IMR-90 (cell line): Measurements from ENCODE around the gene DCP1A. TPM values are rescaled to one million over a fixed set of nuclear protein-coding genes. Genes with fewer than 3 reads are reported as not detected.

Source experiments
- ATAC-seq: fragments of 200-7000 bp; cut with Tn5 transposase; 2 replicates; pipeline ENCODE4 v1.9.1; 2020; ENCODE audit warnings: low read depth, mild to moderate bottlenecking, moderate library complexity
- BruUV-seq: library from RNA; stranded (reverse); fragments of 400-500 nt; replicated peaks from 2 replicates; lab custom pipeline; 2021; lab: Mats Ljungman, UMichigan
- CTCF ChIA-PET: fragments of 300-600 bp; formaldehyde crosslinking; extraction: SDS; loops from one replicate; lab custom pipeline; 2021; ENCODE audit warnings: antibody characterized with exemption; lab: Yijun Ruan, JAX
- POLR2A ChIA-PET: fragments of 300-600 bp; sonication (Branson Sonifier 250); formaldehyde crosslinking; loops from one replicate; lab custom pipeline; 2022; ENCODE audit warnings: antibody characterized with exemption; ENCODE audit not compliant: unreplicated experiment; lab: Charles Lee
- DNase-seq: peaks from one replicate; pipeline ENCODE4 v3.0.0; 2013
- H2AFZ ChIP-seq: replicated peaks from 2 replicates; pipeline ENCODE3; 2013; ENCODE audit warnings: low read length, mild to moderate bottlenecking; ENCODE audit not compliant: poor library complexity
- H2AK5ac ChIP-seq: 2 replicates; pipeline ENCODE4 v1.6.1; 2013; ENCODE audit warnings: low read depth, low read length, inconsistent platforms
- H2AK9ac ChIP-seq: replicated peaks from 2 replicates; pipeline ENCODE3; 2013; ENCODE audit warnings: mild to moderate bottlenecking, low read depth, low read length, moderate library complexity; ENCODE audit not compliant: poor library complexity
- H2BK120ac ChIP-seq: 2 replicates; pipeline ENCODE4 v1.6.1; 2013; ENCODE audit warnings: low read depth, low read length, inconsistent platforms
- H2BK15ac ChIP-seq: 3 replicates; pipeline ENCODE4 v1.6.1; 2013; ENCODE audit warnings: low read depth, low read length, inconsistent platforms
- H2BK20ac ChIP-seq: 2 replicates; pipeline ENCODE4 v1.6.1; 2013; ENCODE audit warnings: low read depth, mild to moderate bottlenecking, inconsistent platforms, low read length, moderate library complexity
- H2BK5ac ChIP-seq: 2 replicates; pipeline ENCODE4 v1.6.1; 2013; ENCODE audit warnings: mild to moderate bottlenecking, low read depth, low read length, inconsistent platforms; ENCODE audit not compliant: poor library complexity, severe bottlenecking
- H3K14ac ChIP-seq: replicated peaks from 2 replicates; pipeline ENCODE4 v1.6.1; 2013; ENCODE audit warnings: low read depth, low read length, inconsistent platforms
- H3K18ac ChIP-seq: 2 replicates; pipeline ENCODE4 v1.6.1; 2013; ENCODE audit warnings: low read depth, low read length, control low read depth
- H3K23ac ChIP-seq: 2 replicates; pipeline ENCODE4 v1.6.1; 2013; ENCODE audit warnings: low read depth, low read length, inconsistent platforms
- H3K27ac ChIP-seq: 2 replicates; pipeline ENCODE4 v1.5.1; 2013; ENCODE audit warnings: mild to moderate bottlenecking, control low read depth, low read length; ENCODE audit not compliant: insufficient read depth
- H3K27me3 ChIP-seq: 2 replicates; pipeline ENCODE4 v1.6.1; 2013; ENCODE audit warnings: low read length; ENCODE audit not compliant: control insufficient read depth, insufficient read depth
- H3K36me3 ChIP-seq: 2 replicates; pipeline ENCODE4 v1.6.1; 2013; ENCODE audit warnings: low read length, mixed read lengths; ENCODE audit not compliant: control insufficient read depth, insufficient read depth
- H3K4ac ChIP-seq: 2 replicates; pipeline ENCODE4 v1.6.1; 2013; ENCODE audit warnings: low read depth, low read length, inconsistent platforms
- H3K4me1 ChIP-seq: 2 replicates; pipeline ENCODE4 v1.6.1; 2013; ENCODE audit warnings: low read length, mixed read lengths; ENCODE audit not compliant: control insufficient read depth, insufficient read depth
- H3K4me2 ChIP-seq: 2 replicates; pipeline ENCODE4 v1.6.1; 2013; ENCODE audit warnings: low read depth, mild to moderate bottlenecking, control low read depth, low read length, moderate library complexity
- H3K4me3 ChIP-seq: 2 replicates; pipeline ENCODE4 v1.5.1; 2013; ENCODE audit warnings: low read depth, mild to moderate bottlenecking, control low read depth, low read length, moderate library complexity; ENCODE audit not compliant: insufficient read depth
- H3K56ac ChIP-seq: 2 replicates; pipeline ENCODE4 v1.6.1; 2013; ENCODE audit warnings: low read length, inconsistent platforms; ENCODE audit not compliant: insufficient read depth; ENCODE audit errors: extremely low read depth
- H3K79me1 ChIP-seq, 2 experiments: 2 replicates each; pipeline ENCODE4 v1.6.1; 2013; ENCODE audit warnings: low read length in 2 of 2, inconsistent platforms in 1 of 2, low read depth in 1 of 2
- H3K9ac ChIP-seq: 2 replicates; pipeline ENCODE4 v1.6.1; 2013; ENCODE audit warnings: low read depth, low read length, control low read depth
- H3K9me1 ChIP-seq: 2 replicates; pipeline ENCODE4 v1.6.1; 2013; ENCODE audit warnings: low read length, inconsistent platforms; ENCODE audit not compliant: insufficient read depth
- H3K9me3 ChIP-seq: 2 replicates; pipeline ENCODE4 v1.6.1; 2013; ENCODE audit warnings: low read length; ENCODE audit not compliant: control insufficient read depth, insufficient read depth
- H4K20me1 ChIP-seq: 2 replicates; pipeline ENCODE4 v1.6.1; 2013; ENCODE audit warnings: low read length, inconsistent platforms; ENCODE audit not compliant: insufficient read depth
- H4K5ac ChIP-seq: 2 replicates; pipeline ENCODE4 v1.6.1; 2013; ENCODE audit warnings: mild to moderate bottlenecking, low read depth, low read length, control low read depth
- H4K8ac ChIP-seq, 2 experiments: 2 replicates each; pipeline ENCODE4 v1.6.1; 2013; ENCODE audit warnings: low read depth in 2 of 2, low read length in 2 of 2, control low read depth in 1 of 2, inconsistent platforms in 1 of 2
- H4K91ac ChIP-seq: 2 replicates; pipeline ENCODE4 v1.6.1; 2013; ENCODE audit warnings: low read depth, low read length, inconsistent platforms; ENCODE audit not compliant: insufficient read depth
- CEBPB ChIP-seq: IDR thresholded peaks from 2 replicates; pipeline ENCODE4 v1.6.1; 2012; ENCODE audit warnings: low read depth, low read length, improper control_type of control experiment
- MXI1 ChIP-seq: IDR thresholded peaks from 2 replicates; pipeline ENCODE4 v1.6.1; 2012; ENCODE audit warnings: low read depth, mild to moderate bottlenecking, low read length, moderate library complexity, borderline replicate concordance
- RAD21 ChIP-seq: IDR thresholded peaks from 2 replicates; pipeline ENCODE4 v1.6.1; 2012; ENCODE audit warnings: low read length, improper control_type of control experiment
- WGBS, 2 experiments: methylation state at CpG; one replicate each; pipeline versions ENCODE4 v1.1.5 to v1.1.7; 2013; ENCODE audit warnings: missing lambda C conversion rate in 2 of 2; ENCODE audit not compliant: insufficient read length in 1 of 2; ENCODE audit errors: extremely low coverage in 2 of 2; 5-methylcytosine and 5-hydroxymethylcytosine counted together
- dilution Hi-C: fragments of 300-500 bp; cut with HindIII; formaldehyde crosslinking; loops from one replicate; pipeline ENCODE4 v1.14.3; 2018; ENCODE audit warnings: low sequenced_read_pairs; ENCODE audit not compliant: unreplicated experiment
- in situ Hi-C: fragments of 300-500 bp; cut with MboI; formaldehyde crosslinking; loops from 3 replicates; pipeline ENCODE4 v1.14.3; 2019; ENCODE audit warnings: low sequenced_read_pairs, inconsistent platforms, mixed read lengths
- intact Hi-C: fragments of 100-400 bp; cut with micrococcal nuclease; formaldehyde crosslinking; loops from 2 replicates; pipeline ENCODE4 v1.10.0; 2022
- polyA plus RNA-seq, 3 experiments: library from polyadenylated mRNA; depleted of rRNA; stranded (reverse); fragments of >200 nt; gene quantifications; 2 replicates each; pipeline ENCODE4 v1.2.3, GENCODE V29; 2012; ENCODE audit warnings: low replicate concordance in 1 of 3
- total RNA-seq: library from RNA; depleted of rRNA; stranded (reverse); fragments of >200 nt; gene quantifications from 2 replicates; pipeline ENCODE4 v1.2.3, GENCODE V29; 2012
- TF ChIP-seq, protein P1 (sequence below): conservative IDR thresholded peaks from 2 replicates; pipeline ENCODE4 v1.5.1; 2012; ENCODE audit warnings: mild to moderate bottlenecking, low read depth, low read length, improper control_type of control experiment

Gene DCP1A
- total and polyA plus RNA-seq, 2 of the 4 experiments (the other 2 are of a cell fraction): 13.2 to 30.1 TPM

DNA sequence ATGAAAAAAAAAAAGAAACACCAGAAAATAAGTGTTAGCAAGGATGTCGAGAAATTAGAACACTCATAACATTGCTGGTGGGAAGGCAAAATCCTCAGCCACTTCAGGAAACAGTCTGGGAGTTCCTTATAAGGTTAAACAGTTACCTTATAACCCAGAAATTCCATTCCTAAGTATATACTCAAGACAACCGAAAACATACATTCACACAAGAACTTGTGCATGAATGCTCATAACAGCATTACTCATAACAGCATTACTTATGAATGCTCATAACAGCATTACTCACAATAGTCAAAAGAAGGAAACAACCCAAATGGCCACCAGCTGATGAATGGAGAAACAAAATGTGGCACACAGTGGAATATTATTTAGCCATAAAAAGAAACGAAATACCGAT lies 34.8 kb upstream of the DCP1A start:
- Histone ChIP-seq H3K9me1 (no peaks in the 10 kb centered on the region), H2BK5ac (no peak overlapping the region), H4K8ac (no peak overlapping the region), H2AK9ac (no peak overlapping the region), H4K91ac (no peak overlapping the region), H3K79me1 (no peaks in the 10 kb centered on the region), H3K9ac (no peak overlapping the region), H3K4me2 (no peak overlapping the region), H3K9me3 (no peaks in the 10 kb centered on the region), H3K18ac (no peak overlapping the region), H2AFZ (no peak overlapping the region), H3K27me3 (no peaks in the 10 kb centered on the region), H2AK5ac (no peak overlapping the region), H3K56ac (no peak overlapping the region), H2BK120ac (no peak overlapping the region), H3K23ac (no peak overlapping the region), H2BK15ac (no peak overlapping the region), H4K5ac (no peak overlapping the region), H3K4ac (no peak overlapping the region), H3K27ac (no peak overlapping the region), H3K4me3 (no peak overlapping the region), H3K4me1 (no peaks in the 10 kb centered on the region), H3K14ac (no peak overlapping the region), H3K36me3 (no peaks in the 10 kb centered on the region), H4K20me1 (no peaks in the 10 kb centered on the region), H2BK20ac (no peak overlapping the region)
- BruUV-seq: no TSS peak
- 80% methylated on average over 1 of the region's 4 CpGs; no CpG with 5 or more reads in 1 of the 2 experiments for WGBS, 2 experiments
- POLR2A ChIA-PET: no interaction called here
- CTCF ChIA-PET: no interaction called here
- TF ChIP-seq MXI1 (no peak), RAD21 (no peak), CEBPB (no peak)
- TF ChIP-seq, protein P1, sequence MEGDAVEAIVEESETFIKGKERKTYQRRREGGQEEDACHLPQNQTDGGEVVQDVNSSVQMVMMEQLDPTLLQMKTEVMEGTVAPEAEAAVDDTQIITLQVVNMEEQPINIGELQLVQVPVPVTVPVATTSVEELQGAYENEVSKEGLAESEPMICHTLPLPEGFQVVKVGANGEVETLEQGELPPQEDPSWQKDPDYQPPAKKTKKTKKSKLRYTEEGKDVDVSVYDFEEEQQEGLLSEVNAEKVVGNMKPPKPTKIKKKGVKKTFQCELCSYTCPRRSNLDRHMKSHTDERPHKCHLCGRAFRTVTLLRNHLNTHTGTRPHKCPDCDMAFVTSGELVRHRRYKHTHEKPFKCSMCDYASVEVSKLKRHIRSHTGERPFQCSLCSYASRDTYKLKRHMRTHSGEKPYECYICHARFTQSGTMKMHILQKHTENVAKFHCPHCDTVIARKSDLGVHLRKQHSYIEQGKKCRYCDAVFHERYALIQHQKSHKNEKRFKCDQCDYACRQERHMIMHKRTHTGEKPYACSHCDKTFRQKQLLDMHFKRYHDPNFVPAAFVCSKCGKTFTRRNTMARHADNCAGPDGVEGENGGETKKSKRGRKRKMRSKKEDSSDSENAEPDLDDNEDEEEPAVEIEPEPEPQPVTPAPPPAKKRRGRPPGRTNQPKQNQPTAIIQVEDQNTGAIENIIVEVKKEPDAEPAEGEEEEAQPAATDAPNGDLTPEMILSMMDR: no peak
- DNase-seq (peak; percentile 13), ATAC-seq (no peak)
- in situ Hi-C loops: no loop called here
- intact Hi-C loops: no loop called here
- dilution Hi-C loops: no loop called here
